ENCODE measurements around the gene ALKBH8. TPM values are rescaled to one million over a fixed set of nuclear protein-coding genes. Genes with fewer than 3 reads are reported as not detected.

ALKBH8 gene, protein sequence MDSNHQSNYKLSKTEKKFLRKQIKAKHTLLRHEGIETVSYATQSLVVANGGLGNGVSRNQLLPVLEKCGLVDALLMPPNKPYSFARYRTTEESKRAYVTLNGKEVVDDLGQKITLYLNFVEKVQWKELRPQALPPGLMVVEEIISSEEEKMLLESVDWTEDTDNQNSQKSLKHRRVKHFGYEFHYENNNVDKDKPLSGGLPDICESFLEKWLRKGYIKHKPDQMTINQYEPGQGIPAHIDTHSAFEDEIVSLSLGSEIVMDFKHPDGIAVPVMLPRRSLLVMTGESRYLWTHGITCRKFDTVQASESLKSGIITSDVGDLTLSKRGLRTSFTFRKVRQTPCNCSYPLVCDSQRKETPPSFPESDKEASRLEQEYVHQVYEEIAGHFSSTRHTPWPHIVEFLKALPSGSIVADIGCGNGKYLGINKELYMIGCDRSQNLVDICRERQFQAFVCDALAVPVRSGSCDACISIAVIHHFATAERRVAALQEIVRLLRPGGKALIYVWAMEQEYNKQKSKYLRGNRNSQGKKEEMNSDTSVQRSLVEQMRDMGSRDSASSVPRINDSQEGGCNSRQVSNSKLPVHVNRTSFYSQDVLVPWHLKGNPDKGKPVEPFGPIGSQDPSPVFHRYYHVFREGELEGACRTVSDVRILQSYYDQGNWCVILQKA
- 1 to 10 TPM; 6.3 to 6.5 TPM for total RNA-seq
- long read RNA-seq, full-length matches to known transcripts = 2 of 12 reads
- long read RNA-seq, partial matches to known transcripts = 4 of 12 reads
- long read RNA-seq, other reads (novel, unspliced or antisense) = 6 of 12 reads

DNA sequence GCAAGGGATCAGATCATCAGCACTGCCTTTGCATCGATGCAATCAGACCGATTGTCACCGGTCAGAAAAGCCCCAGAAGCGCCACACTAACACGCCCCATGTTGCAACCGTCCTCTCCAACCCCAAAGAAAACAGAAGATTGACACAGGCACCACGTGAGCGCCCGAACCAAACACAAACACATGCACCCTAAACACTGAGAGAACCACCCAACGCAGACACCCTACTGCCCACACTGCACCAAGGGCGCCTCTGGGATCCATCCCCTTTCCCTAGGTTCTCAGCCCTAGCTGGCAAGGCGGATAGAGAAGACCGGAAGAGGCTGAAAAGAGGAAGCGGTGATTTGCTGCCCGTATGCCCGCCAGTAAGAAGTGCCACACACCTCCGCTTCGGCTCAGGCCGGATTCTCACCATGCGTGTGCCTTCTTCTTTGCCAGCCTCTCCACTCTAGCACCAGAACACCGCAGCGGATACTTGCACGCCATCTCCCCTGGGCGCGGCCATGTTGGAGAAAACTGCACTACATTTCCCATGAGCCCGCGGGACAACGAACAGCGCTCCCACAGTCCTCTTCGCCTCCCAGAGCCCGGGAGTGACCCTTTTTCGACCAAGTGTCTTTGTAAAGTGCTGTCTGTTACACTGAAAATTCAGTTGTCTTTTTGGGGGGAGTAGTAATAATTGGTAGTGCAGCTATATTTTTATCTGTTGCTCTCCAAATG, at the start of gene ALKBH8:
TSS of gene ALKBH8 (minus strand) at position 517 of the 719 bp plus-strand sequence. CDS start 4,842 bp downstream, outside the sequence.
- intact Hi-C loops (cut with DNase I) = loop anchor here in 1 of 2 donors (5.0 kb wide), 1 partner anchor 207 kb away; no protein-coding TSS in a partner anchor
- DNase-seq (peak; percentile 82), ATAC-seq (peak; percentile 97 to 98)

DNA sequence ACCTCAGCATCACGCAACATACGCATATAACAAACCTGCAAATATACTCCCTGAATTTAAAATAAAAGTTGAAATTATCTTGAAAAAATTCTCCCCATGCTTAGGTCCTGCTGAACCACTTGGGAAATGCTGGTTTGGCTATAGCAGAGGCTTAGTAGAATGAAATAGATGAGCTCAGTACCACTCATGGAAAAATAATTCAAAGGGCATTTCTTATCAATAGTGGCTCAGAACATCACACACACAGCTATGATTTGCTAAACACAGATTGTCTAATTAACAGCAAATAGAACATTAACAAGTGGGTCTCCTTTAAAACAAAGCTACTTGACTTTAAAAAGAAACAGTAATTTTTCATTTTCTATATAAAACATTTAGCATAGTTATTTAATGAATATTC, 46.9 kb upstream of the ALKBH8 start:
- no peak for ATAC-seq
- intact Hi-C loops (cut with DNase I) = no loop called here
- DNase-seq = no peak

- intact Hi-C loops (cut with DNase I) = no loop called here
- DNase-seq (no peak), ATAC-seq (no peak)
These were observed 44.1 kb upstream of the ALKBH8 start for GRCh38 chr11:107609400-107610218.

GRCh38 chr11:107608809-107609208, 43.3 kb upstream of the ALKBH8 start:
- no peak for DNase-seq
- no peak for ATAC-seq
- intact Hi-C loops (cut with DNase I) = no loop called here

DNA sequence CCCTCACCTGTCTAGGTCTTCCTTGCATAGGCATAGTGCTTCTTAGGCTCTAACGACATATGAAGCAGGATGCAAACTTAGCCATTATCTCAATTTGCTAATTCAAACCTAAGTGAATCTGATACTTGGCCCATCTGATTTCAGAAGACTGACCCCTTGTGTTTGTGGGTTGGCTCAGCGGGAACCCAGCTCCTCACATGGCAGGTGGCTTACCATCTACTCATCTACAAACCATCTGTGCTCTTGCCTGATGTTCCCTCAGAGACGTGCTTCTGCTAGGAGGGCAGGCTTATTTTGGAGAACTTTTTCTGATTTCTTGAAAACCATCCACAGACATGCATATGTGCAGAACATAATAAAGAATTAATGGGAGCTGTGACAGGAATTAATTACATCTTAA, 40.6 kb upstream of the ALKBH8 start:
- DNase-seq = no peak
- intact Hi-C loops (cut with DNase I) = no loop called here
- ATAC-seq = no peak

DNA sequence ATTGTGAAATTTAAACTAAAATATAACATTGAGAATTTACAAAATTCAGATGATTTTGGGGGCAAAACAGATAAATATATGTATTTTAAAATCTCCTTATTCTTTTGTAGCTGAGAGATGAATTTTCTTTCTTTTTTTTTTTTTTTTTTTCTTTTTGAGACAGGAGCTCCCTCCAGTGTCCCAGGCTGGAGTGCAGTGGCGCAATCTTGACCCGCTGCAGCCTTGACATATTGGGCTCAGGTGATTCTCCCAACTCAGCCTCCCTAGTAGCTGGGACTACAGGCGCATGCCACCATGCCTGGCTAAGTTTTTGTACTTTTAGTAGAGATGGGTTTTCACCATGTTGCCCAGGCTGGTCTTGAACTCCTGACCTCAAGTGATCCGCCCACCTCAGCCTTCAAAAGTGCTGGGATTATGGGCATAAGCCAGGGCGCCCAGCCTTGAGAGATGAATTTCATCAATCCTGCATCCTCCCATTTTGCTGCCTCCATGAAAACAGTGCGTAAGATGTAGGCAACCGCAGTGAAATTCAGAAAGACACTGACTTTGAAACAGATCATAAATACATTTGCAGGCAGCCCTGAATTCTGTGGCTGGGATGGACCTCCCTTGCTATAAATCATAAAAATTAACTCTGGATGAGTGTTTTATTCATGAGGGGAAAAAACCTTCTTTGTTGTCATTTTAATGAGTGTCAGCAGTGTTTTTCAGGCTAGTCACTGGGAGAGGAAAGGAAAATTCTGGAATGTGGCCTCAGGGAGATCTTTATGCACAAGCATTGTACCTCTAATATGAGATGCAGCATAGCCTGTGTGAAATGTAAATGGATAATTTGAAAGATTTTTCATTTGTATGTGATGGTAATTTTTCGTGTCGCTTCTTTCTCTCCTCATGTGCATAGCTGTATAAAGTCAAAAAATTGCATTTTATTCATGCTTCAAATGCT, 39.8 kb upstream of the ALKBH8 start:
- intact Hi-C loops (cut with DNase I) = no loop called here
- ATAC-seq (no peak), DNase-seq (no peak)

DNA sequence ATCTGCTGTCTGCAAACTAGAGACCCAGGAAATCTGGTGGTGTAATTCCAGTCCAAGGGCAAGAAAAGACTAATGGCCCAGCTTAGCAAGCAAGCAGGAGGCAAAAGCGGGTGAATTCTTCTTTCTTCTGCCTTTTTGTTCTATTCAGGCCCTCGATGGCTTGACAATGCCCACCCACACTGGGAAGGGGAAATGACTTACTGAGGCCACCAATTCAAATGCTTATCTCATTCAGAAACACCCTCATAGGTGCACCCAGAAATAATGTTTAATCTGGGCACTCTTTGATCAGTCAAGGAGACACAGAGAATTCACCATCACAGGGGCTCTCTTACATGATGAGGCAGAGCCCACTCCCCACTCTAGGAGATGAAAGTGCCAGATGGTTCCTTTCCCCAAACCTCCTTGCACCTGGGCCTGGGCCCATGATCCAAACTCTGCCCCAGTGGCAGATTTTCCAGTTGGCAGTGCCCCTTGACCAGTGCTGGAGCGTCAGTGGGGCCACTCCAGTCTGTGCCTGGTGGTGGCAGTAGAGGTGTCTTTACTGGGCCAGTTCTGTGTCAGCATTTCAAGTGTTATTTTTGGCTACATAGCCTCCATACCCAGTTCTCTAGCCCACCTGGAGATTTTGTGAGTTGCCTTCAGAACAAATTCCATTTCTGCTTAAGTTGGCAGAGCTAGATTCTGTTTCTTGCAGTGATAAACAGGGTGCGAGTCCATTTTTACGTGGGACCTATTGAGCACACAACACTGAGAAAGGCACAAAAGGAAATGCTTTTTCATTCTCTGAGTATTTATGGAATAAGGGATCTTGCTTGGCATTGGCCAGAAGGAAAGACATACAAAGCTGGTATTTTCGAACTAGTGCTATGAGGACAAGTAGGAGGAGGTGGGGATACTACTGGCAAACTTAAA, 32.9 kb upstream of the ALKBH8 start:
- intact Hi-C loops (cut with DNase I) = no loop called here
- ATAC-seq (peak; percentile 64 to 65), DNase-seq (no peak)

GRCh38 chr11:107594736-107595135, 29.2 kb upstream of the ALKBH8 start:
- DNase-seq (no peak), ATAC-seq (no peak)
- intact Hi-C loops (cut with DNase I) = no loop called here

- ATAC-seq = no peak
- intact Hi-C loops (cut with DNase I) = no loop called here
- no peak for DNase-seq
These were observed 28.4 kb upstream of the ALKBH8 start for GRCh38 chr11:107593951-107594350.

- intact Hi-C loops (cut with DNase I) = no loop called here
- DNase-seq (no peak), ATAC-seq (no peak)
These were observed 27.3 kb upstream of the ALKBH8 start for GRCh38 chr11:107592813-107593212.

DNA sequence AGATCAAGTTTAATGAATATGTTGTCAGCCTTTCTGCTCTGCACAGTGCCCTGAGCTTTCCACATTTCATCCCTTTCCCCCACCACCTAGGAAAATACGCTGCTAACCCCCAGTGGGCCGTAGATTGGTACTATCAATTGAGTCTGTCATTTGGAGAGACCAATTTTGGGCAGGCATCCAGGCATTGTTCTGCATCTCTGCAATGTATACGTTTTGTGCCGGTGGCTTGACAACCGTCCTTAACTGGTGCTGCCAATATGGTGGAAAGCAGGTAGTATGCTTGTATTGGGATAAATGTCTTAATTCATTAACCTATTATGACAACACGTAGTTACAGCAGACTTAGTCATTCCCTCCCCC, 26.7 kb upstream of the ALKBH8 start:
- no peak for DNase-seq
- intact Hi-C loops (cut with DNase I) = no loop called here
- no peak for ATAC-seq

GRCh38 chr11:107591378-107592230, 26.1 kb upstream of the ALKBH8 start:
- intact Hi-C loops (cut with DNase I) = no loop called here
- ATAC-seq (peak; percentile 59 to 62), DNase-seq (no peak)

DNA sequence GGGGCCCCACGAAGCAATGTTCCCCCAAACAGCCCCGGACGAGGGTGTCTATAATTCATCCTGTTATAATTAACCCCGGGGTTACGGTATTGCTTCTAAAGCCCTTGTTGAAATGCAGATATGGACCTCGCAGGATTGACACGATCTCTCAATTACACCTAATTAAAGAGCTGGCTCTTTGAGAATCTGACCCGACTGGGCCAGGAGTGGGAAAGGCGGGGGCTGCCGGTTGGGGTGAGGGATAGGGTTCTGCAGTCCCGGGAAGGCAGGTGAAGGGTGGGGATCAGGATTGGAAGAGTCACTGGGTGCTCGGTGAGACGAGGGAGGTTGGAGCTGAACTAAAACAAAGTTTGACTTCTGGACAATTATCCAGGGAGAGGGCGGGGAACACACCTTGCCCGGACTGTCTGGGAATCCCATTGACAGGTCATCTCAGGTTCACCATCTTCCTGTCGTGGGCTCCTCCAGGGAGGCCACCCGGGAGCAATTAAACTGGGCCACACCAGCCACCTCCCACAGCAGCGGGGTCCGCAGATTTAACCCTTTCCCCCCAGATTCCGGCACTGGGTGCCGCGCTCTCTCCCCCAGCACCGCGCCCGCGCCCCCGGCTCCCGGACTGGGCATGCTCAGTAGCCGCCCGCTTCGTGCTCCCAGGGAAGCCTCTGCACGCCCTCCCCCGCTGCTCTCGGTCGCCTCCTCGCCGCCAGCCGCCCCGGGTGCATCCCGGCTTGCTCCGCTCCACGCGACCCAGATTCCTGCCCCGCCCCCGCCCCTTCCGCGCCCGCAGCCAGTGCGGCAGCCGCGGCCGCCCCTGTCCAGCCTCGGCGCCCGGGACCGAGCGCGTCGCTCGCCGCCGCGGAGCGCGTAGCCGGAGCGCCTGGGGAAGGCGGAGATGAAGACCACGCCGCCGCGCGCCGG, 25.2 kb upstream of the ALKBH8 start, which contains the start of gene ELMOD1:
TSS of gene ELMOD1 (plus strand) at position 688 of the 918 bp plus-strand sequence. CDS start 27,043 bp downstream, outside the sequence.
- intact Hi-C loops (cut with DNase I) = no loop called here
- peak; percentile 60 for DNase-seq
- ATAC-seq = peak; percentile 89 to 95

GRCh38 chr11:107587306-107587979, 21.9 kb upstream of the ALKBH8 start:
- intact Hi-C loops (cut with DNase I) = no loop called here
- no peak for ATAC-seq
- no peak for DNase-seq

Data from left cardiac atrium (tissue), 4 donors.